DMS53 (cell line): ENCODE data around the gene SDCBP2.

ENCODE experiments used
- DNase-seq: peaks from one replicate; lab custom pipeline; 2025; lab: John Stamatoyannopoulos, UW

SDCBP2 gene

GRCh38 chr20:1295276-1295930 is 33.5 kb downstream of the SDCBP2 start:
- DNase-seq: no peak

GRCh38 chr20:1294497-1294896 is 34.4 kb downstream of the SDCBP2 start:
- no peak for DNase-seq

- peak; percentile 45 for DNase-seq
Measured at GRCh38 chr20:1293641-1294379, 35.1 kb downstream of the SDCBP2 start.

- no peak for DNase-seq
Measured at GRCh38 chr20:1292620-1293019, 36.3 kb downstream of the SDCBP2 start.

GRCh38 chr20:1291191-1291741 is 37.7 kb downstream of the SDCBP2 start:
- DNase-seq: no peak

GRCh38 chr20:1287787-1288569 is 41.0 kb downstream of the SDCBP2 start:
- no peak for DNase-seq

GRCh38 chr20:1287306-1287705 is 41.6 kb downstream of the SDCBP2 start:
- DNase-seq: no peak

GRCh38 chr20:1286267-1287024 is 42.5 kb downstream of the SDCBP2 start:
- DNase-seq: no peak

GRCh38 chr20:1283522-1284510 is 45.1 kb downstream of the SDCBP2 start:
- DNase-seq: peak; percentile 83

GRCh38 chr20:1282966-1283365 is 46.0 kb downstream of the SDCBP2 start:
- DNase-seq: no peak

GRCh38 chr20:1281279-1282057 is 47.5 kb downstream of the SDCBP2 start:
- peak; percentile 72 for DNase-seq

- DNase-seq: no peak
Measured at GRCh38 chr20:1280195-1281102, 48.5 kb downstream of the SDCBP2 start.

- no peak for DNase-seq
Measured at GRCh38 chr20:1278993-1279392, 49.9 kb downstream of the SDCBP2 start.

- DNase-seq: no peak
Measured at GRCh38 chr20:1277529-1278322, 51.2 kb downstream of the SDCBP2 start.

GRCh38 chr20:1275919-1276318 is 53.0 kb downstream of the SDCBP2 start:
- no peak for DNase-seq

- peak; percentile 33 for DNase-seq
Measured at GRCh38 chr20:1274485-1275311, 54.2 kb downstream of the SDCBP2 start.

GRCh38 chr20:1273366-1273765 is 55.6 kb downstream of the SDCBP2 start:
- no peak for DNase-seq
